Thyroid gland (tissue), 4 donors: Measurements from ENCODE around the gene PRPF19. TPM values are rescaled to one million over a fixed set of nuclear protein-coding genes. Genes with fewer than 3 reads are reported as not detected.

Experiments used
- DNase-seq, 2 donors: peaks; one replicate each; pipeline ENCODE4 v3.0.0-alpha.2; 2019
- H3K27ac ChIP-seq, 3 donors: fragments of 200-600 bp; sonication (generic); 1 replicate in 2 of 3; 2 replicates in 1 of 3; pipeline ENCODE4 v1.5.1; 2016 to 2019; ENCODE audit warnings: mild to moderate bottlenecking in 1 of 3, moderate library complexity in 1 of 3
- H3K27me3 ChIP-seq: fragments of 200-600 bp; sonication (generic); one replicate; pipeline ENCODE4 v1.5.1; 2019
- H3K36me3 ChIP-seq, 2 donors: fragments of 200-600 bp; sonication (generic); one replicate each; pipeline ENCODE4 v1.5.1; 2016 to 2019
- H3K4me1 ChIP-seq, 2 donors: fragments of 200-600 bp; sonication (generic); one replicate each; pipeline ENCODE4 v1.5.1; 2017 to 2019
- H3K4me3 ChIP-seq, 3 donors: fragments of 200-600 bp; sonication (generic); replicated peaks in 1 of 3; 1 replicate in 2 of 3; 2 replicates in 1 of 3; pipeline ENCODE4 v1.5.1; 2016; ENCODE audit warnings: mild to moderate bottlenecking in 1 of 3
- H3K9me3 ChIP-seq: fragments of 200-600 bp; sonication (generic); one replicate; pipeline ENCODE4 v1.5.1; 2017
- POLR2A ChIP-seq, 2 donors: fragments of 450-650 bp; IDR thresholded peaks; one replicate each; pipeline ENCODE4 v1.6.1; 2017; ENCODE audit warnings: antibody characterized with exemption in 2 of 2, mild to moderate bottlenecking in 2 of 2, moderate library complexity in 1 of 2
- WGBS, 2 donors: methylation state at CpG; one replicate each; pipeline ENCODE4 v1.1.5; 2017; 5-methylcytosine and 5-hydroxymethylcytosine counted together
- intact Hi-C: fragments of 100-400 bp; cut with DNase I; formaldehyde crosslinking; loops from one replicate; pipeline ENCODE4 v1.15.1; 2023
- total RNA-seq, 4 donors: library from RNA; depleted of rRNA; stranded (reverse); fragments of >200 nt; gene quantifications; one replicate each; pipeline ENCODE4 v1.2.3, GENCODE V29; 2016
- TF ChIP-seq, protein P1 (sequence below), 6 experiments: fragments of 200-600 bp in 3 of 6; fragments of 450-650 bp in 3 of 6; sonication (generic) in 3 of 6; IDR thresholded peaks; one replicate each; pipeline ENCODE4 v1.5.1; 2016 to 2019; ENCODE audit warnings: antibody characterized with exemption in 6 of 6, mild to moderate bottlenecking in 2 of 6, inconsistent platforms in 1 of 6, moderate library complexity in 1 of 6

PRPF19 gene
- 10 to 100 TPM; 38.0 to 94.4 (median 71.5) TPM for total RNA-seq

DNA sequence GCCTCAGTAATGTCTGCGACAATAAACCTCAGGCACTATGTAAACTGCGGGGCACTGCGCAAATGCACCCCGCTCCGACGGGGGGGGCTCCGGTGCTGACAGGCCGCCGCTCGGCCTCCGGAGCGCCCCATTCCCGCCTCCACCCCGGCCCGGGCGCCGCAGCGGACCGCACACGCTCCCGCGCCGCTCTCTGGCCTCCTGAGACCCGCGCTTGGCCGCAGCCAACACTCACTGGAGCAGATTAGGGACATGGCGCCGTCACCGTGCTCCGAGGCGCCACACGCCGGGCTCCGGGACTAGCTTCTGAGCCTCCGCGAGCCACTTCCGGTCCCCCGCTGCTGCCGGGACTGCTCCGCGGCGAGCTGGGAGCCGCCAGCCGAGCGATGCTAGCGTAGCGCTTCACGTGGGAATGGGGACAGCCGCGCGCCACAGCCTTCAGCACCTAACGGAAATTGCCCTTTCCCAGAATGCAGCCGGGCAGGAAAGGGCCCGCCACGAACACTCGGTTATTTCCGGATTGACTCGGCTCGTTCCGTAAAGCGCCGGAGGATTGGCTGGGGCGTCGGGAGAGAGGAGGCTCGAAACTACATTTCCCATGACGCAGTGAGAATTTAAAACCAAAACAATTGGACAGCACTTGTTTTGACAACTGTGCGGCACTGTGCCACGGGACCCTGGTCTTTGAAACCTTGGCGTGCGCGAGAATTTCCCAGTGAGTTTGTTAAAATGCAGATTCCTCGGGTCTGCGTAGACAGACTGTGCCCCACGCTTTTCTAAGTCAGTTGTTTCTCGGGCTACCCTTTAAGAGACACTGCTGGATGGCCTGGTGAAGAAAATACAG lies at the start of gene PRPF19:
PRPF19 (minus strand) TSS at position 454 of the 841 bp plus-strand sequence; CDS start at position 251, 203 bp downstream.
- Histone ChIP-seq H3K27me3 (no peaks in the 10 kb centered on the region), H3K4me1 (peaks cover 15 to 21% of the 10 kb centered on the region in 2 donors), H3K9me3 (no peaks in the 10 kb centered on the region), H3K27ac (peak within 1 kb of the TSS; percentile 74 to 88 (median 78)), H3K4me3 (peak within 1 kb of the TSS; percentile 54 to 98 (median 78)), H3K36me3 (peaks cover 13 to 22% of the 10 kb centered on the region in 2 donors)
- WGBS, 2 donors = 0% methylated on average over 23 to 40 of the region's 75 CpGs
- intact Hi-C loops = no loop called here
- TF ChIP-seq POLR2A (IDR thresholded peaks at IDR 0.05) = peak in 1 of 2 donors; percentile 85
- TF ChIP-seq, protein P1, sequence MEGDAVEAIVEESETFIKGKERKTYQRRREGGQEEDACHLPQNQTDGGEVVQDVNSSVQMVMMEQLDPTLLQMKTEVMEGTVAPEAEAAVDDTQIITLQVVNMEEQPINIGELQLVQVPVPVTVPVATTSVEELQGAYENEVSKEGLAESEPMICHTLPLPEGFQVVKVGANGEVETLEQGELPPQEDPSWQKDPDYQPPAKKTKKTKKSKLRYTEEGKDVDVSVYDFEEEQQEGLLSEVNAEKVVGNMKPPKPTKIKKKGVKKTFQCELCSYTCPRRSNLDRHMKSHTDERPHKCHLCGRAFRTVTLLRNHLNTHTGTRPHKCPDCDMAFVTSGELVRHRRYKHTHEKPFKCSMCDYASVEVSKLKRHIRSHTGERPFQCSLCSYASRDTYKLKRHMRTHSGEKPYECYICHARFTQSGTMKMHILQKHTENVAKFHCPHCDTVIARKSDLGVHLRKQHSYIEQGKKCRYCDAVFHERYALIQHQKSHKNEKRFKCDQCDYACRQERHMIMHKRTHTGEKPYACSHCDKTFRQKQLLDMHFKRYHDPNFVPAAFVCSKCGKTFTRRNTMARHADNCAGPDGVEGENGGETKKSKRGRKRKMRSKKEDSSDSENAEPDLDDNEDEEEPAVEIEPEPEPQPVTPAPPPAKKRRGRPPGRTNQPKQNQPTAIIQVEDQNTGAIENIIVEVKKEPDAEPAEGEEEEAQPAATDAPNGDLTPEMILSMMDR (IDR thresholded peaks at IDR 0.05) = no peak
- DNase-seq = peak; percentile 96 to 98

DNA sequence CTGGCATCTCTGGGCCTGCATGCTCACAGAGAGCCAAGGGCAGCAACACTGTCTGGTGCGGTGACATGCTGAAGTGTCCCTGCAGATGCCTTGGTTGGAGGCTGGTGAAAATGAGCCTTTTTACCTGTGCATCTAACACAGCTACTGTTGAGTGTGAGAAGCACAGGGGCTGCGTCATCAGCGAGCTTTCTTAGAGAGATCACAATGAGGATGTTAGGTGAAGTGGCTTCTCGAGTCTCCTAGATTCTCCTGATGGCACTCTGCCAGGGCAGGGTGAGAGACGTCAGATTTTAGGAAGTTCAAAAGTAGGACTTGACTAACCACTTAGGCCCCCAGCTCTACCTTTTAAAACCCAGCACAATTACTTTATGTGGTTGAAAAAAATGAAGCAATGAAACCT lies 49.2 kb upstream of the PRPF19 start:
- Histone ChIP-seq H3K27ac (no peak overlapping the region), H3K36me3 (no peaks in the 10 kb centered on the region), H3K9me3 (no peaks in the 10 kb centered on the region), H3K4me1 (peaks cover 0 to 7% of the 10 kb centered on the region in 2 donors), H3K4me3 (no peak overlapping the region), H3K27me3 (peaks cover 5% of the 10 kb centered on the region)
- DNase-seq = no peak
- 24 to 28% methylated on average over 5 of the region's 5 CpGs for WGBS, 2 donors
- no peak for TF ChIP-seq POLR2A (IDR thresholded peaks at IDR 0.05)
- TF ChIP-seq, protein P1 (IDR thresholded peaks at IDR 0.05) = no peak
- intact Hi-C loops = no loop called here

DNA sequence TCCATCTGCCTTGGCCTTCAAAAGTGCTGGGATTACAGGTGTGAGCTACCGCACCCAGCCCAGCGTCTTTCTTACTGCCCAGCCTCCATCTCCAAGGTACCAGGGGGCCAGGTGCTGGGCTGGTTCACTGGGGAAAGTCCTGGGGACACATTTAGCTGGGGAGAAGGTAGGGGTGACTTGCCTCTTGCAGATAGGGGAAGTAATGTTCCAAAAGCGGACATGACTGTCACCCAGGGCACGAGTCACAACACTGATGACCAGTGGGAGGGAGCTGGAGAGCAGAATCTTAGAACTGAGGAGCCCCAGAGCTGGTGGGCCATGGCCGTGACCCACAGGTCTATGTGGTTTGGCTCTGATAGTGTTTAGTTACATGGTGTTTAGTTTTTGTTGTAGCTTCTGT lies 48.0 kb upstream of the PRPF19 start:
- H3K4me1 ChIP-seq = peaks cover 0 to 10% of the 10 kb centered on the region in 2 donors
- no peaks in the 10 kb centered on the region for H3K36me3 ChIP-seq
- no peak for DNase-seq
- no peak for TF ChIP-seq POLR2A (IDR thresholded peaks at IDR 0.05)
- TF ChIP-seq, protein P1 (IDR thresholded peaks at IDR 0.05) = no peak
- no peaks in the 10 kb centered on the region for H3K9me3 ChIP-seq
- WGBS, 2 donors = 87 to 92% methylated on average over 5 of the region's 5 CpGs
- H3K4me3 ChIP-seq = no peak overlapping the region
- H3K27ac ChIP-seq = no peak overlapping the region
- peaks cover 5% of the 10 kb centered on the region for H3K27me3 ChIP-seq
- intact Hi-C loops = no loop called here

DNA sequence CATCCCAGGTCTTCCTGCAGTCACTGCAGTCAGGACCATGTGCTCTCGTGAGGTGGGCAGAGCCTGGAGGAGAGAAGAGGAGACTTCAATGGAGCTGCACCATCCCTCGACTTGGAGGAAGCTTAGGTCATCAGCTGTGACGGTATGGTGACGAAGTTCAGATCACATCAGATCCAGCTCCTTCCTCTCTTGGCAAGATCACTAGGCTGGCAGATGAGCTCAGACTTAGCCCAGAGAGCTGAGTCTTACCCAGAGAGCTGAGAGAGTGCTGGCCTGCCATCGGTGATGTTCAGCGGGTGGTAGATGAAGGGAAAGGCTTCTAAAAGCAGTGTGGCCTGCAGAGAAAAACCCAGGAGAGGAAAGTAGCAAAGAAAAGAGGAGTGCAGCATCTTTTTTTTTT lies 47.4 kb upstream of the PRPF19 start:
- Histone ChIP-seq H3K9me3 (no peaks in the 10 kb centered on the region), H3K27ac (no peak overlapping the region)
- 66 to 94% methylated on average over 6 of the region's 6 CpGs for WGBS, 2 donors

More for the DNA sequence above, 47.4 kb upstream of the PRPF19 start:
- H3K27me3 ChIP-seq = peaks cover 5% of the 10 kb centered on the region
- TF ChIP-seq POLR2A (IDR thresholded peaks at IDR 0.05) = no peak
- TF ChIP-seq, protein P1 (IDR thresholded peaks at IDR 0.05) = no peak
- intact Hi-C loops = no loop called here
- DNase-seq = no peak
- H3K4me3 ChIP-seq = no peak overlapping the region
- H3K36me3 ChIP-seq = no peaks in the 10 kb centered on the region
- peaks cover 0 to 10% of the 10 kb centered on the region in 2 donors for H3K4me1 ChIP-seq
